Erythroblast (primary cell): Measurements from ENCODE around the gene SLC6A16.
A peak's percentile ranks its signal among the peaks of the same experiment; 100 is the strongest.
"Not testable (repeated sequence)": the region's sequence is repeated elsewhere in the genome, so short reads cannot be mapped to it uniquely, and the experiment has no call there.

ENCODE experiments used
- DNase-seq, 2 experiments: peaks; one replicate each; lab custom pipeline; 2025; lab: John Stamatoyannopoulos, UW
- GATA1 ChIP-seq: IDR thresholded peaks from 2 replicates; pipeline ENCODE4 v1.6.1; 2011; ENCODE audit warnings: low read depth, mild to moderate bottlenecking, control low read depth, low read length, moderate library complexity
- POLR2A ChIP-seq: IDR thresholded peaks from 2 replicates; pipeline ENCODE4 v1.6.1; 2011; ENCODE audit warnings: mild to moderate bottlenecking, low read length

SLC6A16 gene

DNA sequence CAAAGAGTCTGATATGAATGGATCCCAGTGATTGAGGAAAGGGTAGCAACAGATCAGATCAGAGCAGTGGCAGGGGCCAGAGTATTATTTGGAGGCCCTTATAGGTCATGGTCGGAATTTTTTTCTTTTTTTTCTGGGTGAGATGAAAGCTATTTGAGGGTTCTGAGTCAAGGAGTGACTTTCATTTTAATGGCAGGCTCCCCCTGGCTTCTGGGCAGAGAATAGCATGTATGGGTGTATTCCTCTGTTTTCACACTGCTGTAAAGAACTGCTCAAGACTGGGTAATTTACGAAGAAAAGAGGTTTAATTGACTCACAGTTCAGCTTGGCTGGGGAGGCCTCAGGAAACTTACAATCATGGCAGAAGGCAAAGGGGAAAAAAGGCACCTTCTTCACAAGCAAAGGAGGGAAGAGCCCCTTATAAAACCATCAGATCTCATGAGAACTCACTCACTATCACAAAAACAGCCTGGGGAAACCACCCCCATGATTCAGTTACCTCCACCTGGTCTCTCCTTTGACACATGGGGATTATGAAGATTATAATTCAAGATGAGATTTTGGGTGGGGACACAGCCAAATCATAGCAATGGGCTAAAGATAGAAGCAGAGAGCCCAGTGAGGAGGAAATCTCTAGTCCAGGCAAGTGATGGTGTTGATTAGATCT lies 3.0 kb upstream of the SLC6A16 start:
- peak in 1 of 2 experiments; percentile 57 for DNase-seq
- TF ChIP-seq GATA1, result no peak

DNA sequence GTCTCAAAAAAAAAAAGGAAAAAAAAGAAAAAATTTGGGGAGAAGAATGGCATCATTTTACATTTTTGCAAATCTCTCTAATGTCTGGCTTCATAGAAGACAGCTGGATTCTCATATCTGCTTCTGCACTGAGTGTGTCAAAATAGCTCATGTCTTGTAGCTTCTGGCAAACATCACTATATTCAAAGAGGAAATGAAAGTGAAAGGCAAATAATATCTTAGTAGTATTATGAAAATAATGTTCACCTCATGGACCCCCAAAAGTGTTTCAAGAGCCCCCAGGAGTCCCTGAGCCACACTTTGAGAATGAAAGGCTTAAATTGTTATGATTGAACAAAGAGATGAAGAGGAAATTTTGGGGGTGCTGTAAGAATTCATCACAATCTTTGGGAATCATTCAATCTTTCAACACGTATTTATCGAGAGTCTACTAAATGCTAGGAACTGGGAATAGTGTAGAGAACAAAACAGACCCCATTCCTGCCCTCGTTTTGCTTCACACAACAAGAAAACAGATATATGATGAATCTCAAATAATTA lies 1.2 kb upstream of the SLC6A16 start:
- DNase-seq, result no peak
- TF ChIP-seq POLR2A (no peak), GATA1 (no peak)

DNA sequence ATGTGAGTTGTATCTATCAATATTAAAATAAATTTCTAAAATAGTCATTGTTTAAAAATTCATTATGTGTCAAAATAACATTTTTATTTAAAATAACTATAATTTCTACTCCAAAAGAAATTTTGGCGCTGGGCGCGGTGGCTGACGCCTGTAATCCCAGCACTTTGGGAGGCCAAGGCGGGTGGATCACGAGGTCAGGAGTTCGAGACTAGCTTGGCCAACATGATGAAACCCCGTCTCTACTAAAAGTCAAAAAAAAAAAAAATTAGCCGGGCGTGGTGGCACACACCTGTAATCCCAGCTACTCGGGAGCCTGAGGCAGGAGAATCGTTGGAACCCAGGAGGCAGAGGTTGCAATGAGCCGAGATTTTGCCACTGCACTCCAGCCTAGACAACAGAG lies 765 bp upstream of the SLC6A16 start:
- DNase-seq, result not testable (repeated sequence)

DNA sequence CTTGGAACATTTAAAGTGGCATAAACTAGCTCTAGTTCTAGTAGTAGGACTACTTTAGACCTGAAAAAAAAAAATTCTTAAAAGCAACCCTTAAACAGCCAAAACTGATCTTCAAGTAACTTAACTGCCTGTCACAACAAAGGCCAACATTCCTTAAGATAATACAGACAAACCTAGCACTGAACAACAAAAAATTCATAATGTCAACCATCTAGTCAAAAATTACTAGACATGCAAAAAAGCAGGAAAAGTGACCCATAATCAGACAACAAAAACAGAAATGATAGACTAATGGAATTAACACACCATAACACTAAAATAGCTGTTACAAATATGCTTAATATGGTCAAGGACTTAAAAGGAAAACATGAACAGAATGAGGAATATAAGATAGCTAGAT lies 6.7 kb downstream of the SLC6A16 start:
- TF ChIP-seq POLR2A (no peak), GATA1 (no peak)
- no peak for DNase-seq

DNA sequence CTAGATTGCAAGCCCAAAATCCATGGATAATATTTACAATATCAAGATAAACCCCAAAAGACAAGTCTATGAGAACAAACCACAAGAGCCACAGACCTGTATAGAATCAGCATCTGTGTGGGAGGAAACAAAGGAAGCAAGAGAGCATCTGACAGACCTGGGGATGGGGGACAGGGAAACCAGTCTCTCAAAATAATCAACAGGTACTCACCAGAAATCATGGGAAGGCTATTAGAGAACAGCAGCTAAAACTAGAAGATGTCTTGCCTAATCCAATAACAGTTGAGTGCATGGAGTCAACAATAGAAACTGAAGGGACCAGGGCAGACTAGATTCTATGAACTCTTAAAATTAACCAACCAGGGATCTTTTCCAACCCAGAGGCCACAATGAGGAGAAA lies 8.7 kb downstream of the SLC6A16 start:
- TF ChIP-seq GATA1 (no peak), POLR2A (no peak)
- no peak for DNase-seq

DNA sequence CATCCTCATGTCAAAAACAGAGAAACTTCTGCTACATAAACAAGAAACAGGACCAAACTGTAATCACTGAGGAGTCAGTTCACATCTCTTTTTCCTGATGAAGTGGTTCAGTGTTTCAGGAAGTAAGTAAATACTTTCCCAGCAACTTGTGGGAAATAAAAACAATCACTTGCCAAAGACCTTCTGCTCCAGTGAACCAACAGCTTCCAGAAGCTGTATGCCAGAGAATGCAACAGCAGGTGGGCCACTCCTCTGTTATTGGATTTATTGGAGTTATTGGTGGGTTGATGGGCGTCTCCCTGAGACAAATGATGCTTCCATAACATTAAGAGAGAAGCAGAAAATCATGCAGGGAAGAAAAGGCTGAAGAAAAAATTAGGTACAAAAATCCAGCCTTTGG lies 9.9 kb downstream of the SLC6A16 start:
- TF ChIP-seq POLR2A (no peak), GATA1 (no peak)
- no peak for DNase-seq

DNA sequence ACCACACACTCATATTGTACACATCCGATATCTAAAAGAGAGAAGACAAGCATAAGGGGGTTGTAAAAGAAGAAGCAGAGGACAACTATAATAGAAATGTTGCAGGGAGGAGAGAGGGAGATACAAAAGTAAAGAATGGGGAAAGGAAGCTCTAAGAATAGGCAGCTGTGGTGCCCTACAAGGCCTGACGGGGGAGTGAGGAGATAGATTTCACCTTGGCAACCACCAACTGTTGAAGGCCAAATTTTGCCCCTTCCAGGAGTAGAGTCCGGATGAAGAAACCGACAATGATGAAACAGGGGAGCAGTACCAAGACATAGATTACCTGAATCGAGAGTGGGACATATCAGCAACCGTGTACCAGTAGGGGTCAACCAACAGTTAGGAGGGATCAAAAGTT lies 15.9 kb downstream of the SLC6A16 start:
- no peak for DNase-seq
- no peak for TF ChIP-seq POLR2A
- no peak for TF ChIP-seq GATA1

DNA sequence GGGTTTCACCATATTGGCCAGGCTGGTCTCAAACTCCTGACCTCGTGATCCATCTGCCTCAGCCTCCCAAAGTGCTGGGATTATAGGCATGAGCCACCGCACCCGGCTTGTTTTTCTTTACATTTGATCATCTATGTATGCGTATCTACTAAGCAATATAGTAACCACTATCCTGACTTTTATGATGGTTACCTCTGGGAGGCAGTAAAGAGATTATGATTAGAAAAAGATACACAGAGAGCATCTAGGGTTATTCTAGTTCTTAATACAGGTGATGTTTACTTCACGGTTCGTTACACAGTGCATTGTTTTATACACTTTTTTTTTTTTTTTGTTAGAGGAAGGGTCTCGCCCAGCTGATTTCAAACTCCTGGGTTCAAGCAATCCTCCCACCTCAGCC lies 18.3 kb downstream of the SLC6A16 start:
- not testable (repeated sequence) for DNase-seq

DNA sequence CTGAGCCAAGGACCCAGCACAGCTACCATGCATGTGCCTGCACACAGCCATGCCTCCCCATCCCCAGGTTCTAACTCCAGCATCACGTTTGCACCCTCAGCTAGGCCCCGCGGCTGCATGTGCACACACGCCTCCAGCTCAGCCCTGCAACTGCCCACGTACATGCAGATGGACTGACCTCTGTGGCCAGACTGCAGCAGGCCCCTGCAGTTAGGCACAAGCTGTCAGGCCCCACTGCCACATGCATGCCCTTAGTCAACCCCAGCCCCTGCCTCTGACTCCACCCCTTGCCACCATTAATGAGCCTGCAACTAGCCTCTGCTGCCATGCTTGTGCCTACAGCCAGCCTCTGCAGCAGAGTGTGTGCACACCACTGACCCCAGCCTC lies 23.1 kb downstream of the SLC6A16 start:
- TF ChIP-seq GATA1 (no peak), POLR2A (no peak)
- no peak for DNase-seq

DNA sequence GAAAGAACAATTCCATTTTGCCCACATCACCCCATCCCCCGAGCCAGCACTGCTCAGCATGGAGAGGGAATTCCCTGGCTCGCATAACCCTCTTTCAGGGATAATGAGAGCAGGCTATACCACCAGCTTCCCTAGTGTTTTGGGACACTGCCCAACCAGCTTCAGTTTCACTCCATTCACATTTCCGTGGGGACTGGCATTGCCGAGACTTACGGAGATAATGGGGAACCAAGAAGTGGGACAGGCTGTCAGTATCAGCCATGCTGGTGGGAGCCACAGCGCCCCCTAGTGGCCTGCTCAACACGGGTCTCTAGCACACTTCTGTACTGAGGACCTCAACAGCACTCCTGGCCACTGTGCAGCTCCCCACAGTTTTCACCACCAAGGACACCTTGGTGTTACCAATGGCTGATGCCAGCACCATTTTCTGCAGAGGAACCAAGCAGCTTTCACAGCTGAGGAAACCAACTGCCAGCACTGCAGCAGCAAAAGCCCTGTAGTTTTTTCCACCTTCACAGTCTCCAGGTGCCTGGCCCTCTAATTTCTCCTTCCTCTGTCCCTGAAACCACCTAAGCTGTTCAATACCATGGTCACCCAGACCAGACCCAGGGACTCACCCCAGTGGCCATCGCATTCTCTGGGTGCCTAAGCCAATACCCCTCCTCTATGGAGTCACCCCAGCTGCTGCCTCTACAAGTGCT lies 23.7 kb downstream of the SLC6A16 start:
- peak; percentile 72 to 84 for DNase-seq
- no peak for TF ChIP-seq POLR2A
- TF ChIP-seq GATA1, result no peak

DNA sequence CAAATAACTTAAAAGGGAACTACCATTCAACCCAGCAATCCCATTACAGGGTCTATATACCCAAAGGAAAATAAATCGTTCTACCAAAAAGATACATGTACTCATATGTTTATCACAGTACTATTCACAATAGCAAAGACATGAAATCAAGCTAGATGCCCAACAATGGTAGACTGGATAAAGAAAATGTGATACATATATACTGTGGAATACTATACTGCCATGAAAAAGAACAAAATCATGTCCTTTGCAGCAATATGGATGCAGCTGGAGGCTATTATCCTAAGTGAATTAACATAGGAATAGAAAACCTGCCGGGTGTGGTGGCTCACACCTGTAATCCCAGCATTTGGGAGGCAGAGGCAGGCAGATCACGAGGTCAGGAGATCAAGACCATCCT lies 26.3 kb downstream of the SLC6A16 start:
- not testable (repeated sequence) for DNase-seq

DNA sequence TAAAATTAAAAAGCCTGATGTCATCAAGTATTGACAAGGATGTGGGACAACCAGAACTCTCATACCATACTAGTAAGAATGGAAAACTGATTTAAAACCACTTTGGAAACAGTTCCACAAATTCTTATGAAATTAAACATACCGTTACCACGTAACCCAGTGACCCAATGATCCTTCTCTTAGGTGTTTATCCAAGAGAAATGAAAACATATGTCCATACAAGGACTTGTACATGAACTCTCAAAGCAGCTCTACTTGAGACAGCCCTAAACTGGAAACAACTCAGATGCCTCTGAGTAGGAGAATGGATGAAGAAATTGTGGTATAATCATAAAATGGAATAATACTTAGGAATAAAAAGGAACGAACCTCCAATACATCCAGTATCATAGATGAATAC lies 27.6 kb downstream of the SLC6A16 start:
- no peak for TF ChIP-seq POLR2A
- TF ChIP-seq GATA1, result no peak
- DNase-seq, result no peak

DNA sequence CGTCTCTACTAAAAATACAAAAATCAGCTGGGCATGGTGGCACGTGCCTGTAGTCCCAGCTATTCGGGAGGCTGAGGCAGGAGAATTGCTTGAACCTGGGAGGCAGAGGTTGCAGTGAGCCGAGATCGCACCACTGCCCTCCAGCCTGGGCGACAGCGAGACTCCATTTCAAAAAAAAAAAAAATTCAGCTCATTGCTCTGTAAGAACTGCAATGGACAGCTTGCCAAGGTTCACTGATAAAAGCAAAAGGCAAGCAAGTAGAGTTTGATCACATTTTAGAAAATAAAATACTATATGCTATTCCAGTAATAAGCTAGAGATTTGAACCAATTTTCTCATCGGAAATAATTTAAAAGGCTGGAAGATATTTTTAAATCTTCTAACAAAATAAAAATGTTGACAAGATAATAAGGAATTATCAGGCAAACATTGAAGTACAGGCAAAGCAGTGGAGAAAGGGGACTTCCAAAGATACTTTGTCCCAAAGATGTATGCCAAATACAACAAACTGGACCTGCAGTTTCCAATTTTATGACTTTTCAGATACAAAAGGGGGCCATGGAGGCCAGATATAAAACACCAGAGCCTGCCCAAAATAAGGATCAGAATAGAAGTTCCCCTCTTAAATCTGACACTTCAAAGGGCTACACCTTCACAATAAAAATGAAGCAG lies 29.6 kb downstream of the SLC6A16 start:
- TF ChIP-seq POLR2A (no peak), GATA1 (no peak)
- no peak for DNase-seq

DNA sequence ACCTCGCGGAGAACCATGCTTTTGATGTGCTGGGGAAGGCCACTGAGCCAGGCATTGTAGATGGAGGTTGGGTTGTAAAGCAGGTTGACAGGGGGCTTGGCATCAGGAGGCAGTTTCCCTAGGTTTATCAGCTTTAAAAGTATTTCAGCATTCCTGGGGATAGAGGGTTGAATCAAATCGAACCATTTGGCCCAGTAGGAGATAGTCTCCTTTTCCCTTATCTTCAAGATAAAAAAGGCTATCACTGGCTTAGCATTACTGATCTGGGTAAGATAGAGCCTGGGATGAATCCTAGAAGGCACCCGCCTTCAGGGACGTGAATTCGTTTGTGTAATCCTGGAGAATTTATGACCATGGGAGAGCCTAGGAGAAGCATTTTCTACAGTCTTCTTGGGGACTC lies 30.6 kb downstream of the SLC6A16 start:
- DNase-seq, result no peak
- TF ChIP-seq GATA1, result no peak
- no peak for TF ChIP-seq POLR2A
